Caki2 (cell line): ENCODE data around the gene NBEAL2. TPM values are rescaled to one million over a fixed set of nuclear protein-coding genes. Genes with fewer than 3 reads are reported as not detected.

Source experiments
- DNase-seq: peaks from one replicate; pipeline ENCODE4 v3.0.0-alpha.2; 2015; ENCODE audit warnings: low read depth
- in situ Hi-C: cut with HindIII; loops from 2 replicates; pipeline ENCODE4 v1.10.0; 2016; ENCODE audit warnings: low sequenced_read_pairs, low pct_unique_long_range_greater_than_20kb, mixed read lengths
- total RNA-seq: library from RNA; depleted of rRNA; stranded (reverse); fragments of >200 nt; shearing (Covaris generic); gene quantifications from 2 replicates; pipeline ENCODE4 v1.2.3, GENCODE V29; 2014; ENCODE audit warnings: low replicate concordance

The NBEAL2 gene
- total RNA-seq, 1 experiment from 2014 or later = 9.6 TPM

DNA sequence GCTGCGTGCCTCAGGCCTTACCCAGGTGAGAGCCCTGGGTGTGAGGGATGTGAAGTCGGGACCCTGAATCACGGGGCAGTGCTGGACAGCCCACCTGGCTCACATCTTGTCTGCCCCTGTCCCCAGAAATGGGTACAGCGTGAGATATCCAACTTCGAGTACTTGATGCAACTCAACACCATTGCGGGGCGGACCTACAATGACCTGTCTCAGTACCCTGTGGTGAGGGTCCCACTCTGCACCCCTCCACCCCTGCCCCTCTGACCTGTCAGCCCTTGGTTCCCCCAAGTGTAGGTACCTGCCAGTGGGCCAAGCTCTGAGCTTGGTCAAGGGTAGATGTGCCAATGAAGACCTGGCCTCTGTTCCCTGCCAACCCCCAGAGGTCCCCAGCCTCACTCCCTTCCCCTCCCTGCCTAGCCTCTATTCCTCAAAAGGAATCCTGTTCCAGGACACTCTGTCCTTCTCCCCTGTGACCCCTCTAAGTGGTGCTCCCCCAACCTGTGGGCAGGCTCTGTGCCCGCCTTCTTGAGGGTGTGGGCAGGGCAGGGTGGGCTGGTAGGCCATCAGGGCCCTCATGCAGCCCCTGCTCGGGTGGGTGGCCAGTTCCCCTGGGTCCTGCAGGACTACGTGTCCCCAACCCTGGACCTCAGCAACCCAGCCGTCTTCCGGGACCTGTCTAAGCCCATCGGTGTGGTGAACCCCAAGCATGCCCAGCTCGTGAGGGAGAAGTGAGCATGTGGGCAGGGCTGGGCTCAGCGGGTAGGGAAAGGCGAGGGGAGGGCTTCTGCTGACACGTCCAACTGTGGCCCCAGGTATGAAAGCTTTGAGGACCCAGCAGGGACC, 25.1 kb downstream of the NBEAL2 start:
- DNase-seq = no peak
- in situ Hi-C loops = no loop called here

DNA sequence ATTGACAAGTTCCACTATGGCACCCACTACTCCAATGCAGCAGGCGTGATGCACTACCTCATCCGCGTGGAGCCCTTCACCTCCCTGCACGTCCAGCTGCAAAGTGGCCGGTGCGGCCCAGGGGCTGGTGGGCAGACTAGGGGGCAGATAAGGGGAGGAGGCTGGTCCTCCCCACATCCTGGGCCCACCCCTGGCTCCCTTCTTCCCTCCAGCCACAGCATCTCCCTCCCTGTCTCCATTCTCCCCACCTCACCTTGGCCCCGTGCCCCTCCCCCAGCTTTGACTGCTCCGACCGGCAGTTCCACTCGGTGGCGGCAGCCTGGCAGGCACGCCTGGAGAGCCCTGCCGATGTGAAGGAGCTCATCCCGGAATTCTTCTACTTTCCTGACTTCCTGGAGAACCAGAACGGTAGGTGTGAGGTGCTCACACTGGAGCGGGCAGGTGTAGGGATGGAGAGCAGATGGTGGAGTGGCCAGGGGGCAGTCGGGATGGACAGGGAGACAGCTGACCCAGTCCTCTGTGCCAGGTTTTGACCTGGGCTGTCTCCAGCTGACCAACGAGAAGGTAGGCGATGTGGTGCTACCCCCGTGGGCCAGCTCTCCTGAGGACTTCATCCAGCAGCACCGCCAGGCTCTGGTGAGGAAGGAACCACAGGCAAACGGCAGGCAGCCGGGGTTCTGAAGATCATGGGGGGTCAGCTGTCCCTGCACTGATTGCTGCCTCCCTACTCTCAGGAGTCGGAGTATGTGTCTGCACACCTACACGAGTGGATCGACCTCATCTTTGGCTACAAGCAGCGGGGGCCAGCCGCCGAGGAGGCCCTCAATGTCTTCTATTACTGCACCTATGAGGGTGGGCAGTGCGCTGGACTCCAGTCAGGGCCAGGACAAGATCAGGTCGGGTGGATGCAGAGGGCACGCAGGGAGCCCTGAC, 26.0 kb downstream of the NBEAL2 start:
- in situ Hi-C loops = no loop called here
- no peak for DNase-seq

DNA sequence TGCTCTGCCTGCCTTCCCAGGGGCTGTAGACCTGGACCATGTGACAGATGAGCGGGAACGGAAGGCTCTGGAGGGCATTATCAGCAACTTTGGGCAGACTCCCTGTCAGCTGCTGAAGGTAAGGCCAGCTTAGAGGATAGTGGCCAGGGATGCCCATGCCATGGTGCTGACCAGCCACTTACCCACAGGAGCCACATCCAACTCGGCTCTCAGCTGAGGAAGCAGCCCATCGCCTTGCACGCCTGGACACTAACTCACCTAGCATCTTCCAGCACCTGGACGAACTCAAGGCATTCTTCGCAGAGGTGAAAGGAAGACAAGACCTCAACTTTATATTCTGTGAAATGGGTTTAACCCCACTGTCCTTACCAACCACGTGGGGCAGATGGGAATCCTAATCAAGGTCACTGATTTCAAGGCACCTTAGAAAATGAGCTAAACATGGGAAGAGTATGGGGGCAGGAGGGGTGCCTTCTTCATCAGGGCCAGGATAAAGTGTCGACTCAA, 26.7 kb downstream of the NBEAL2 start:
- in situ Hi-C loops = no loop called here
- no peak for DNase-seq

DNA sequence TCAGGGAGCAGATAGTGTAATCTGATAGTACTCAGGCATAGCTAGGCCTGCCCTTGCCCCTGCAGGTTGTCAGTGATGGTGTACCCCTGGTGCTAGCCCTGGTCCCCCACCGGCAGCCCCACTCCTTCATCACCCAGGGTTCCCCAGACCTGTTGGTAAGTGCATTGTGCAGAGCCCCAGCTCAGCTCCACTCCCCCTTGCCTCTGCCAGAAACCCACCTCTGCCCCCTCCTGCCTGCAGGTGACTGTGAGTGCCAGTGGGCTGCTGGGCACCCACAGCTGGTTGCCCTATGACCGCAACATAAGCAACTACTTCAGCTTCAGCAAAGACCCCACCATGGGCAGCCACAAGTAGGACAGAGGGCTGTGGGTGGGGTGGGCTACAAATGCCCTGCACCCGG, 27.5 kb downstream of the NBEAL2 start:
- in situ Hi-C loops = no loop called here
- no peak for DNase-seq

DNA sequence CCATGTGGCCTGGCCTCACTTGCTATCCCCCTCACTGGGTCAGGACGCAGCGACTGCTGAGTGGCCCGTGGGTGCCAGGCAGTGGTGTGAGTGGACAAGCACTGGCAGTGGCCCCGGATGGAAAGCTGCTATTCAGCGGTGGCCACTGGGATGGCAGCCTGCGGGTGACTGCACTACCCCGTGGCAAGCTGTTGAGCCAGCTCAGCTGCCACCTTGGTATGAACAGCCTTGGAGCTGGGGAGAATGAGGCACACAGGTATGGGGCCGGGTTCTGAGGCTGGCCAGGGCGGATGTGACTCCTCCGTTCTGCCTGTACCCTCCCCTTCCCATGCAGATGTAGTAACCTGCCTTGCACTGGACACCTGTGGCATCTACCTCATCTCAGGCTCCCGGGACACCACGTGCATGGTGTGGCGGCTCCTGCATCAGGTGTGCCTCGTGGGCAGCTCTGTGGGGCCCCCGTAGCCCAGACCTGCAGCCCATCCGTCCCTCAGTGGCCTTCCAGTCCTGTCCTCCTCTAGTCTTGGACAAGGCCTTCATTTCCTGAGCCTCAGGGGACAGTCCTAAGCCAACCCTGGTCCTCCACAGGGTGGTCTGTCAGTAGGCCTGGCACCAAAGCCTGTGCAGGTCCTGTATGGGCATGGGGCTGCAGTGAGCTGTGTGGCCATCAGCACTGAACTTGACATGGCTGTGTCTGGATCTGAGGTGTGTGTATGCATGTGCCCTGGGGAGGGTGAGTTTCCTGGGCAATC, 28.2 kb downstream of the NBEAL2 start:
- in situ Hi-C loops = no loop called here
- DNase-seq = no peak

DNA sequence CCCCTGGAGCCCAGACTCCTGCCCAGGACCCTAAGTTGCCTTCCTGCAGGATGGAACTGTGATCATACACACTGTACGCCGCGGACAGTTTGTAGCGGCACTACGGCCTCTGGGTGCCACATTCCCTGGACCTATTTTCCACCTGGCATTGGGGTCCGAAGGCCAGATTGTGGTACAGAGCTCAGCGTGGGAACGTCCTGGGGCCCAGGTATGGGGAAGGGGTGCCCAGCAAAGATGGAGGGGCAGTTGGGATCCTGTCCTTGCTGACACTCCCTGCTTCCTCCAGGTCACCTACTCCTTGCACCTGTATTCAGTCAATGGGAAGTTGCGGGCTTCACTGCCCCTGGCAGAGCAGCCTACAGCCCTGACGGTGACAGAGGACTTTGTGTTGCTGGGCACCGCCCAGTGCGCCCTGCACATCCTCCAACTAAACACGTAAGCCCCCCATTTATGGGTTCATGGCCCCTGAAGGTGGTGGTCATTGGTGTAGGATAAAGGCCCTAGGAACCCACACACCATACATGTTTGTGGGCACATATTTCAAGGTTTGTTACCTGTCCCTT, 28.8 kb downstream of the NBEAL2 start:
- in situ Hi-C loops = no loop called here

DNA sequence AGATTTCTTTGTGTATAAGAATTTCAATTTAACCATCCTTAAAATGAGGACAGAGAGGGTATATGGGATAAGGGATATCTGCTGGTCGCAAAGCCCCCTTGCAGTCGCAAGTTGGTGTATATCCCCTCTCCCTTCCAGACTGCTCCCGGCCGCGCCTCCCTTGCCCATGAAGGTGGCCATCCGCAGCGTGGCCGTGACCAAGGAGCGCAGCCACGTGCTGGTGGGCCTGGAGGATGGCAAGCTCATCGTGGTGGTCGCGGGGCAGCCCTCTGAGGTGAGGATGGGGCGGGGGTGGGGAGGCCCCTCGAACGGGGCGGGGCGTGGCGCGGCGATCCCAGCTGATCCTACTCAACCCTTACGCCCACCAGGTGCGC, 29.4 kb downstream of the NBEAL2 start:
- in situ Hi-C loops = no loop called here
- no peak for DNase-seq

More for the DNA sequence above, 28.8 kb downstream of the NBEAL2 start:
- no peak for DNase-seq

DNA sequence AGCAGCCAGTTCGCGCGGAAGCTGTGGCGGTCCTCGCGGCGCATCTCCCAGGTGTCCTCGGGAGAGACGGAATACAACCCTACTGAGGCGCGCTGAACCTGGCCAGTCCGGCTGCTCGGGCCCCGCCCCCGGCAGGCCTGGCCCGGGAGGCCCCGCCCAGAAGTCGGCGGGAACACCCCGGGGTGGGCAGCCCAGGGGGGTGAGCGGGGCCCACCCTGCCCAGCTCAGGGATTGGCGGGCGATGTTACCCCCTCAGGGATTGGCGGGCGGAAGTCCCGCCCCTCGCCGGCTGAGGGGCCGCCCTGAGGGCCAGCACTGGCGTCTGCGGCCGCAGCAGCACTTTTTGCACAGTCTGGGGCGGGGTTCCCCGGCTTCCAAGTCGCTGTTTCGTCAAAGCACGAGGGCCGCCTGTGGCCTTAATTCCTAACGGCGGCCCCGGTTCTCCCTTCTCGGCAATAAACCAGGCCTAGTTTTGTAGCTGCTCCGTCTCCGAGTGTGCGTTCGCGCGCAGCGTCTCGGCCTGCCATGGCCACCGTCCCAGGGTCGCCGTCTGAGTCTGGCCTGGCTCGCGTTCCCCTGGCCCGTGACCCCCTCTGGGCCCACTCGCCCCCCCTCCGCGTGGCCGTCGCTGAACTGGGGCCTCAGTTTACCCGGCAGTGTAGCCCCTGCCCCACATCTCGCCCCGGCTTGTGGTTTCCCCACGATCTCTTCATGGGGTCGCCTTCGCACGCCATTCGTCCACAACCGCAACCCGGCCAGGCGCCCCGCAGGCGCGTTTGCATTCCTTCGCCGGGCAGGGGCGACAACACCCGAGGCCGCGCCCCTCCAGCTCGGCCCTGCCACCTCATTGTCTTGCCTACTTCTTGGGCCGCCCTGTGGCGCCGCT, 30.0 kb downstream of the NBEAL2 start:
- in situ Hi-C loops = no loop called here
- DNase-seq = peak; percentile 94

DNA sequence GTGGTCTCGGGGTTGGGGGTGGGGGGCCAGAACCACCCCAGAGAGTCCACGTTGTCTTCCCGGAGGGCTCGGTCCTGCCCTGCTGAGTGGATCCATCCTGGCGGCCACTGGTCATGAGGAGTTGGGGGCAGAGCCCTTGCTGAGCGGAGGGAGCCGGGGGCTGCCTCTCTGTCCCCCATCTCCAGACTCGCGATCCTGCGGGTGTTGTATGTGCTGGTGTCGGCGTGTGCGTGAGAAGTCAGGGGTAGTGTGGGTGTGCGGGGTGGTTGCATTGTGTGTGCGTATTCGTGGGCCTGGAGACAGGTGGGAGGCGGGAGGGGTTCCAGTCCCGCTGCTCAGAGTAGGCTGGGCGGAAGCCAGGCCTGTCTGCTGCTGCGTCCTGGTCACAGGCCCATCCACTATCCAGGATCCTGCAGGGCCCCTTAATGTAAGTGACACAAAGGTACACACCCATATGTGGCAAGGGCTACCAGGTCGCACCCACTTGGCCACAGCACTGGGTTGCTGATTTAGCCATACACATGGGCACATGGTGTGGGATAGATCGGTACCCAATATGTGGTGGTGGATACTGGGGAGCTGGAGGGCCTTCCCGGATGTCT, 30.7 kb downstream of the NBEAL2 start:
- in situ Hi-C loops = no loop called here
- no peak for DNase-seq

DNA sequence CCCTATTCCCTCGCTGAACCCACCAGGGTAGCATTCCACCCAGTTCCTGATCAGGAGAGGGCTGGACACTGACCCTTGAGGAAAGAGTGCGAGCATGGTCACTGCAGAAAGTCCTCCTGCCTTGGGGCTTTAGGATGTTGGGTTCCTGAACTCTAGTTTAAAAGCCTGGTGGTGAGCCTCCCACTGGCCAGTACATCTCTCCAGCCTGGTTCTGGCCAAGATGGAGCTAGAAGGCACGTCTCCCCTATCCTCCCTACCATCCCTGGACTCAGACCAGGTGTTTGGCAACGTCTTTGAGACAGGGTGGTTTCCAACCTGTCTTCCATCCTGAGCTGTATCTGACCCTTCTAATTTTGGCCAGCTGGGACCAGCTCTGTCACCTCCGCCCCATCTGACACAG, 31.4 kb downstream of the NBEAL2 start:
- DNase-seq = no peak
- in situ Hi-C loops = no loop called here

DNA sequence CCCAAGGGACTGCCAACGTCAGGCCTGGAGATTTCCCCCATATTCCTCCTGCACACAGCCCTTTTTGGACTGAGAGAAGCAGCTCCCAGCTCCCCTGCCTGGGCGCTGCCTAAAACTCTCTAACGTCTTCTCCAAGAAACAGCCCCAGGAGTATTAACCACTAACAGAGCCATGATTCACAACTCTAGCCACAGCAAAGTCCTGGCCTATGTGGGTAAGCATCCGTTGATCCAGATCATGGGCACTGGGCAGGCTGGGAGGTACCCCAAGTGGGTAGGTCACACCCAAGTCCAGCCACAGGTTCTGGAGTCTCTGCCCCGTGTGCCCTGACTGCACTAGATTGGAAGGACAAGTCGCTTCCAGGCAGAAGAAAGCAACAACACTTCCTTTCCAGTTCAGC, 31.9 kb downstream of the NBEAL2 start:
- no peak for DNase-seq
- in situ Hi-C loops = no loop called here

DNA sequence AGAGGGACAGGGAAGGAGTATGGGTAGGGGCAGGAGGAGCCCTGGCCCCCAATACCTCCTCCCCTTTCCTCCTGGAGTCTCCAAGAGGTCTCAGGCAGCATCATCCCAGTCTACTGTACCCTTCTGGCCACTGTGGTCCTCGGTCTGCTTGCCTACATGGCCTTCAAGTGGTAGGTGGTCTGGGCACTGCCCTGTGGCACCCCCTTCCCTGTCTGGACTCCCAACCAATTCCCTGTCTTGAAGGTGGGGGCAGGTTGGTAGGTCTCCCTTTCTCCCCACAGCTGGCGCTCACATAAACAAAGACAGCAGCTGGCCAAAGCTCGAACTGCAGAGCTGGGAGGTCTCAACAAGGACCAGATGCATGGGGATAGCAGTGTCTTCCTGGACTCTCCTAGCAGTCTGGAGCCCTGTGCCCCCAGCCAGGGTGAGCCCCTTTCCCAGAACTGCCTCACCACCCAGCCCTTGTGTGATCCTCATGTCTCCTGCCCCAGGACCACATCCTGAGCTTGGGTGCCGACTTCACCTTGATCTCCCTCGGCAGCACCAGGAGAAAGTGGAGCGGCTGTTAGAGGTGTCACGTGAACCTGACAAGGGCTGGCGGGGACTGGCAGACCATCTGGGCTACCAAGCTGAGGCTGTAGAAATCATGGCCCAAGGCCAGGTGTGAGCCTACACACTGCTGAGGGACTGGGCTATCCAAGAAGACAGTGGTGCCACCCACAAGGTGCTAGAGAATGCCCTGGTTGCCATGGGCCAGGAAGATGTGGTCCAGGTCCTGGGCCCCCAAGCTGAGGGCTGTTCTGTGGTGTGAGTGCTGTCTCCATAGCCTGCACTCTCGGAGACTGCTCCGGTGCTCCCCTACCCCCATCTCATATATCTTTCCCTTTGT, 33.1 kb downstream of the NBEAL2 start:
- in situ Hi-C loops = no loop called here
- no peak for DNase-seq

DNA sequence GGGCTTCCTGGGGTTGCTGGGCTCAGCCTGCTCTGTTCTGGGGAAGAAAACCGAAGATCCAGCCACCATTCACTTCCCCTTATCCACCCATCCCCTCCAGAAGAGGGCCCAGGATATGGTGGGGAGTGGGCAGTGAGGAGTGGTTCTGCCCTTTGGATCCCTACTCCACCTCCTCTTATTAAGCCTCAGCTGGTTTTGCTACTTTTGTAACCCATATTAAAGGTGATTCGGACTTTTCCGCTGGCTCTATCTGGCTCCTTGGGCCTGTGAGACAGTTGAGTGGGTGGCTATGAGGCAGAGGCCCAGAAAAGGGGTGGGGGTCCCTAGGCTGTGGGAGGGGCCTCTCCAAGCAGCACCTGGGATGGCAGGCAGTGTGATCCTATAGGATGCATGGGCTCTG, 33.8 kb downstream of the NBEAL2 start:
- in situ Hi-C loops = no loop called here
- no peak for DNase-seq

DNA sequence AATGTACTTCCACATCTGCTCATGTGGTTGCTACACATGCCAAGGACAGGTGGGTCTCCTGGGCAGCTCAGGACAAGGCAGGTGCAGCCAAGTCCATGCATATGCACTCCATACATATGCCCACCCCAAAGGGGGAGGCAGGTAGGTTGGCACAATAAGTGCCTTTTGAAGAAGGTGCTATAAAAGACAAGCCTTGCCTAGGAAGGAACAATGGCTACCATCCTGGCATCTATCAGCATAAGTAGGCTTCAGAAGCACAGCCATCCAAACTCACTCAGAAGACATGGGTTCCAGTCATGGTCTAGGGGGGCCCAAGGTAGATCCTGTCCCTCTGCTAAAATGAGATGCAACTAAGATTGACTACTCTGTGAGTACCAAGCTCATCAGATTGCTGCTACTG, 34.6 kb downstream of the NBEAL2 start:
- no peak for DNase-seq
- in situ Hi-C loops = no loop called here

DNA sequence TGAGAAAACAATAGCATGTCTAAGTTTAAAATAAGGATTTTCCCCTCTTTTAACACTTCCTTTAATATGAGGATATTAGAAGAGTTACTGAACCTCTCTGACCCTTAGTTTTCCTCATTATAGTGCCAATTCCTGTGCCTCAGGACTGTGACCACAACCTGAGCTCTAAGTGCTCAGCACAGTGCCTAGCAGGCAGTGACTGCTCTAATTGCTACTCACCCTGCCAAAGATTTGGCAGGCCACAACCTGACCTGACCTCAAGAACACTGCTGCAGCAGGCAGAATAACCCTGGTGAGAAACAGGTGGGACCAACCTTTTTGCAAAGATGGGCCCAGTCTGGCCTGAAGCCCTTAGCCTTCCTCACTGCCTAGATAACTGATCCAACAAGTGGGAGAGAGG, 35.7 kb downstream of the NBEAL2 start:
- in situ Hi-C loops = no loop called here
- DNase-seq = no peak
